HEK293 (cell line): ENCODE data around the gene RRP1.

Source experiments
- PRDM2 ChIP-seq: fragments of 450-650 bp; formaldehyde crosslinking; IDR thresholded peaks from 2 replicates; pipeline ENCODE4 v1.5.1; 2016; ENCODE audit warnings: missing biosample characterization, missing genetic modification characterization, borderline replicate concordance
- SALL2 ChIP-seq: fragments of 450-650 bp; formaldehyde crosslinking; IDR thresholded peaks from 2 replicates; pipeline ENCODE4 v1.5.0; 2017; ENCODE audit warnings: missing biosample characterization, mild to moderate bottlenecking, missing genetic modification characterization, borderline replicate concordance
- SP2 ChIP-seq: fragments of 450-650 bp; formaldehyde crosslinking; IDR thresholded peaks from 2 replicates; pipeline ENCODE4 v1.5.1; 2016; ENCODE audit warnings: missing biosample characterization, missing genetic modification characterization
- WT1 ChIP-seq: fragments of 450-650 bp; formaldehyde crosslinking; IDR thresholded peaks from 2 replicates; pipeline ENCODE4 v1.5.1; 2016; ENCODE audit warnings: missing biosample characterization, missing genetic modification characterization
- ZBTB10 ChIP-seq: fragments of 450-650 bp; formaldehyde crosslinking; IDR thresholded peaks from 2 replicates; pipeline ENCODE4 v1.5.1; 2016; ENCODE audit warnings: missing biosample characterization, missing genetic modification characterization
- ZBTB11 ChIP-seq: fragments of 450-650 bp; formaldehyde crosslinking; conservative IDR thresholded peaks from 2 replicates; pipeline ENCODE4 v1.5.1; 2016; ENCODE audit warnings: low read depth, missing biosample characterization, missing genetic modification characterization
- ZBTB6 ChIP-seq: fragments of 450-650 bp; formaldehyde crosslinking; IDR thresholded peaks from 2 replicates; pipeline ENCODE4 v1.5.1; 2017; ENCODE audit warnings: missing biosample characterization, missing genetic modification characterization
- ZNF148 ChIP-seq: fragments of 450-650 bp; formaldehyde crosslinking; IDR thresholded peaks from 2 replicates; pipeline ENCODE4 v1.5.0; 2017; ENCODE audit warnings: missing biosample characterization, missing genetic modification characterization, borderline replicate concordance
- ZNF155 ChIP-seq: fragments of 450-650 bp; formaldehyde crosslinking; IDR thresholded peaks from 2 replicates; pipeline ENCODE4 v1.5.1; 2016; ENCODE audit warnings: missing biosample characterization, missing genetic modification characterization
- ZNF2 ChIP-seq: fragments of 450-650 bp; formaldehyde crosslinking; IDR thresholded peaks from 2 replicates; pipeline ENCODE4 v1.5.1; 2016; ENCODE audit warnings: missing biosample characterization, missing genetic modification characterization
- ZNF266 ChIP-seq: fragments of 450-650 bp; formaldehyde crosslinking; IDR thresholded peaks from 2 replicates; pipeline ENCODE4 v1.5.1; 2016; ENCODE audit warnings: missing biosample characterization, missing genetic modification characterization, low read depth
- ZNF302 ChIP-seq: fragments of 450-650 bp; formaldehyde crosslinking; IDR thresholded peaks from 2 replicates; pipeline ENCODE4 v1.5.1; 2016; ENCODE audit warnings: missing biosample characterization, missing genetic modification characterization, low read depth
- ZNF423 ChIP-seq: fragments of 450-650 bp; formaldehyde crosslinking; IDR thresholded peaks from 2 replicates; pipeline ENCODE4 v1.5.1; 2016; ENCODE audit warnings: missing biosample characterization, missing genetic modification characterization
- ZNF488 ChIP-seq: fragments of 450-650 bp; formaldehyde crosslinking; IDR thresholded peaks from 2 replicates; pipeline ENCODE4 v1.5.1; 2016; ENCODE audit warnings: missing biosample characterization, missing genetic modification characterization
- ZNF555 ChIP-seq: fragments of 450-650 bp; formaldehyde crosslinking; conservative IDR thresholded peaks from 2 replicates; pipeline ENCODE4 v1.5.1; 2017; ENCODE audit warnings: missing biosample characterization, mild to moderate bottlenecking, missing genetic modification characterization, inconsistent platforms
- ZNF596 ChIP-seq: fragments of 450-650 bp; IDR thresholded peaks from 2 replicates; pipeline ENCODE4 v1.5.0; 2018; ENCODE audit warnings: missing biosample characterization, mild to moderate bottlenecking, missing genetic modification characterization, moderate library complexity
- ZNF621 ChIP-seq: fragments of 450-650 bp; formaldehyde crosslinking; IDR thresholded peaks from 2 replicates; pipeline ENCODE4 v1.5.1; 2017; ENCODE audit warnings: missing biosample characterization, missing genetic modification characterization
- ZNF664 ChIP-seq: fragments of 450-650 bp; formaldehyde crosslinking; IDR thresholded peaks from 2 replicates; pipeline ENCODE4 v1.5.1; 2016; ENCODE audit warnings: missing biosample characterization, missing genetic modification characterization
- ZNF701 ChIP-seq: fragments of 450-650 bp; formaldehyde crosslinking; IDR thresholded peaks from 2 replicates; pipeline ENCODE4 v1.5.1; 2016; ENCODE audit warnings: missing biosample characterization, missing genetic modification characterization
- ZSCAN5A ChIP-seq: fragments of 450-650 bp; formaldehyde crosslinking; IDR thresholded peaks from 2 replicates; pipeline ENCODE4 v1.5.1; 2016; ENCODE audit warnings: missing biosample characterization, missing genetic modification characterization

Gene RRP1

GRCh38 chr21:43812139-43812821, 22.9 kb downstream of the RRP1 start (continued):
- TF ChIP-seq ZNF155 (tag by site-specific recombination) = no peak
- no peak for TF ChIP-seq ZNF621
- 0 out of 2 replicates have a peak, but pooled peaks have one; percentile 14 for TF ChIP-seq ZNF423
- no peak for TF ChIP-seq ZNF2 (tag by site-specific recombination)
- TF ChIP-seq ZBTB10 (tag by site-specific recombination) = 0 out of 2 replicates have a peak, but pooled peaks have one; percentile 39
- TF ChIP-seq ZNF266 (tag by site-specific recombination) = no peak
- TF ChIP-seq ZNF596 (tag by site-specific recombination) = no peak
- TF ChIP-seq ZNF302 (tag by site-specific recombination) = no peak
- no peak for TF ChIP-seq ZBTB6 (tag by site-specific recombination)
- TF ChIP-seq ZSCAN5A (tag by site-specific recombination) = no peak
- no peak for TF ChIP-seq ZNF701 (tag by site-specific recombination)
- no peak for TF ChIP-seq ZBTB11
- TF ChIP-seq SP2 = peak; percentile 35; the same call in 1 of the 2 replicates
- TF ChIP-seq ZNF664 (tag by site-specific recombination) = no peak
- TF ChIP-seq ZNF148 (tag by site-specific recombination) = no peak
- TF ChIP-seq PRDM2 (tag by site-specific recombination) = no peak
- no peak for TF ChIP-seq WT1 (tag by site-specific recombination)
- TF ChIP-seq ZNF555 (tag by site-specific recombination) = no peak
- no peak for TF ChIP-seq ZNF488 (tag by site-specific recombination)
- no peak for TF ChIP-seq SALL2 (tag by site-specific recombination)
